GM18507 (cell line): Measurements from ENCODE around the gene KRT35.

Experiments used
- DNase-seq: peaks from one replicate; pipeline ENCODE4 v3.0.0; 2011; ENCODE audit warnings: low read depth; ENCODE audit not compliant: insufficient read length; ENCODE audit errors: extremely low spot score
- FAIRE-seq: peaks from 2 replicates; lab custom pipeline; 2011; peaks lifted over from hg19 to GRCh38; lab: Jason Lieb, UNC

Gene KRT35

DNA sequence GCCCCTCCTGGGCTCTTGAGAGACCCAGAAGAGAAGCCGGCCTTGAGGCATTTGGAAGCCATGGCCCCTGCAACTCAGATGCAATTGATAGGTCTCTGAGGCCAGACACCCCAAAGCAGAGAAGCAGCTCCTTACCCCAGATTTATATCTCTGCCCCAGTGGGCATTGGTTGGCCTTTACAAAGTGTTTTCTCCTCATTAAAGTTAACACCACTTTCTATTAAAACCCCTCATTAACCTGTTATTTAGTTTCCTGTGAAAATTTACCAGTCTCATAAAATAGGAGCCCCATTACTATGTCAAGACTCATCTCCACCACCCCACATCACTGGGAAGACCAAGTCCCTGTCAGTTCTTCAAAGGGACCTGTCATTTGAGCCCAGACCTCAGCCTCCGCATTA is at the start of gene KRT35:
Gene KRT35, minus strand, starts transcription at position 116 of the 400 bp plus-strand sequence. Its CDS starts 54 bp downstream, at position 62.
- FAIRE-seq, result no peak
- DNase-seq, result no peak

DNA sequence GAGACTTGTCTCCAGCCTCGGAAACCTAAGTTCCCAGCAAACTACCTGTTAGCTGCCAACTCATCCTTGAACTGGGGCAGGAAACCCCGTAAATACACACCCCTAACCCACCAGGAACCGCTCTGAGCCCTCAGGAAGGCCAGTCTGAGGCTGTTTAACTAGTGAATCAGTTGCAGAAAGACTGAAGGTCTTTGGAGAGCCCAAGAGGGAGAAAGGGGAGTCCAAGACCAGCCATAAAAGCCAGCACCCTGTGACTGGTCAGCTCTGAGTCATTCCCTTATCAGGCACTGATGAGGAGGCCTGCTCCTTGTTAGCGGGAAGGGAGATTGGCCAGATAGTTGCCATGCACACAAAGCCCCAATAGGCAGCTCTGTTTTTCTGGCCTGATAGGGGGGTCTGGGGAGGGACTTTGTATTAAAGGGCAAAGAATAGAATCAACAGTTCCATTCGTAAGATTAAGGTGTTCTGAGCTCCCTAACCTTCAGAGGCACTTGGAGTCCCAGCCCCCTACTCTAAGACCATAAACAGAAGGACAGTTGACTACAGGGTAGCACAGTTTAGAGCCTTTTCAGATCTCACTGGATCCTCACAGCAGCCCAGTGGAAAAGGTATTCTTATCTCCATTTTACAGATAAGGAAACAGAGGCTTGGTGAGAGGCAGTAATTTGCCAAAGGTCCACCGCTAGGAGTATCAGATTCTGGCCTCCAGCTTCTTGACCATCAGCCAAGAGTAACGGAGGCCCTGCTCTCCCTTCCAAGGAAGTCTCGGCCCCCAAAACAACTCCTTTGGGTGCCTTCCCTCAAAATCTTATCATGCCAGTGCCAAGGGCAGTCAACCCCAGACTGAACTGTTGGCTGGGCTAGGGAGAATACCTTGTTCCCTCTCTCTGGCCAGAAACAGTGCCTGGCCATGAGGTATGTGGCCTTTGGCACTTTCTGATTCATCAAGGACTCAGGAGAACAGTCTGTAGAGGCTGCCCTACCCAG is 49.4 kb upstream of the KRT35 start:
- no peak for FAIRE-seq
- DNase-seq, result no peak

DNA sequence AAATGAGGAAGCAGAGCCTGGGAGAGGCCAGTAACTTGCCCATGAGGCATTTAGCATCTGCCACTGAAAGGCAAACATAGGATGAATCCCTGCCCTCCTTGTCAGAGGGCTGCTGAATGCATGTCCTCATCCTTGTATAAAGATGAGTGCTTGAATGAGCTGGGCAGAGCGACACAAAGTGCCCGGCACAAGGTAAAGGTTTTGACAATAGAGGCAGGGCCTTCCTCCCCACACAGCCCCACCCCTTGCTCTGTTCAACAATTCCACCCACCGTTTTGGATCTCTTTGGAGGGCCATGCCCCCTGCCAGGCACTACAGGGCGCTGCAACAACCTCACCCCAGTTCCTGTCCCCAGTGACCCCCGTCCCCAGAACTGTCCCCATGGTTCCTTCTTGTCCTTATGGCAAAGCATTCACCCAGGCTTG is 48.6 kb upstream of the KRT35 start:
- DNase-seq (no peak), FAIRE-seq (no peak)

DNA sequence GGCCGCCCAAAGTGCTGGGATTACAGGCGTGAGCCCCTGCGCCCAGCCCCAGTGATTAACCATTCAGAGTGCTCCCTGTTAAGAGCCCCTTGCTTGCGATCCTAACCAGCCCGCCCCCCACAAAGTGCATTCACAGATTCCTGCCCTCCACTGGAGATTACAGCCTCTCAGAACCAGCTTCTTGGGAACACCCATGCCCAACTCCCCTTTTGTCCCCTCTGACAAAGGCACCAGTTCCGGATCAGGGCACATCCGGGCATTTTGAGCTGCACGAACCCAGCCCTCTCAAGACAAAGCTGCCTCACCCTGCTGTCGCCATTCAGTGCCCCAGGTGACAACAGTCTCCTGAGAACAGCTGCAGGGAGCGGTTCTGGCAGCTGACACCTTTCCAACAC is 48.0 kb upstream of the KRT35 start:
- no peak for FAIRE-seq
- no peak for DNase-seq

DNA sequence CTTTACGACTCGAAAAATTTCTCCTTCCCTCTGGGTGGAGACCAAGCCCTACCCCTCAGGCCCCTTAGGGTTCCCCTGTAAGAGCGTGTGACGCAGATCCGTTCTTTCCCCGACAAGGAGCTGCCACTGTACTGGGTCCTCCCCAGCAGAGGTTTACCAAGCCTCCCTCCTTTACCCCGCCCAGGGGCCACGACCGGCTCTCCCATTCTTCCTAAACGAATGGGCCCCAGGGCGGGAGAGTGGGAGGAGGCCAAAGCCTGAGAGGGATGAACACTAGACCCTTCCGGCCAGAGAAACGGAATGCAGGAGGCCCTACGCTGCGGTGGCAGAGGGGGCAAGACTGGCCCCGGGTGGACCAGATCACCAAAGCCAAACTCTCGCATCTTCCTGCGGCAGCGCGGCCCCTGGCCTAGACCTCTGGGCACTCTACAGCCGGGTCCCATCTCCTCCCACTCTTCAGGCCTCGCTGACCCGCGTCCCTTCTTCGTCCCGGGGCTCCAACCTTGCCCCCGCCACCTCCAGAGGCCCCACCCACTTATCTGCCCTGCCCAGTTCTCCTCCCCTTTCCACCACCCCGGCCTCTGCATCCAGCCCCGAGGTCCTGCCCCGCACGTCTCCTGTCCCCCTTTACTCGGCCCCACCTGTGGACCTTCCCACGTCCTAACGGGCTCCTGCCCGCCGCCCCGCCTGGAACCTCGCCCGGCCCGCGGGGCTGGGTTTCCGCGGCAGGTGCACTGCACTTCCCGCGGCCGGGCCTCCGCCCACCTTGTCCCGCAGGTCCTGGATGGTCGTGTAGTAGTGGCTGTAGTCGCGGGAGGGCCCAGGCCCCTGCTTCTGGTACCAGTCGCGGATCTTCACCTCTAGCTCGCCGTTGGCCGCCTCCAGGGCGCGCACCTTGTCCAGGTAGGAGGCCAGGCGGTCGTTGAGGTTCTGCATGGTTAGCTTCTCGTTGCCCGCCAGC is 46.4 kb upstream of the KRT35 start:
- FAIRE-seq (no peak), DNase-seq (no peak)

DNA sequence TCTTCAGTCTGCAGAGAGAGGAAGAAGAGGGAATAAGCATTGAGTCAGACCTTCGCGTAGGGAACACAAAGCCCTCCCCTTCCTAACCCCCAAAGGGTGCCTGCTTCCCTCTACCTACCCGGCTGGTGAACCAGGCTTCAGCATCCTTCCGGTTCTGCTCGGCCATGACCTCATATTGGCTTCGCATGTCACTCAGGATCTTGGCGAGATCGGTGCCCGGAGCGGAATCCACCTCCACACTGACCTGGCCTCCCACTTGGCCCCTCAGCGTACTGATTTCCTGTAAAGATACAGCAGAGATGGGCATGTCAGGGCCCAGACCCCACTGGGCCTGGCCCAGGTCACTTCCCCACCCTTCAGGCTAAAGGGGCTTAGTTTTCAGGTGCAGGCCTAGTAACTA is 43.3 kb upstream of the KRT35 start:
- DNase-seq (no peak), FAIRE-seq (no peak)

DNA sequence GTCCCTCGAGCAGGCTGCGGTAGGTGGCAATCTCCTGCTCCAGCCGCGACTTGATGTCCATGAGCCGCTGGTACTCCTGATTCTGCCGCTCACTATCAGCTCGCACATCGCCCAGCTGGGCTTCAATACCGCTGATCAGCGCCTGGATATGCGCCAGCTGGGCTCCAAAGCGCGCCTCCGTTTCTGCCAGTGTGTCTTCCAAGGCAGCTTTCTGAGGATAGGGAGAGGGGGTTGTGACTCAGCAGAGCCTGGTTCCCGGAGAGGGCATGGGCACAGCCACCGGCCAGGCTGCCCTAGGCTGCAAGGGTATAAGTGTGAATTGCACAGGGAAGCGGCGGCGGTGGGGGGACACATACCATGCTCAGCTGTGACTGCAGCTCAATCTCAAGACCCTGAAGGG is 42.8 kb upstream of the KRT35 start:
- no peak for DNase-seq
- FAIRE-seq, result no peak

DNA sequence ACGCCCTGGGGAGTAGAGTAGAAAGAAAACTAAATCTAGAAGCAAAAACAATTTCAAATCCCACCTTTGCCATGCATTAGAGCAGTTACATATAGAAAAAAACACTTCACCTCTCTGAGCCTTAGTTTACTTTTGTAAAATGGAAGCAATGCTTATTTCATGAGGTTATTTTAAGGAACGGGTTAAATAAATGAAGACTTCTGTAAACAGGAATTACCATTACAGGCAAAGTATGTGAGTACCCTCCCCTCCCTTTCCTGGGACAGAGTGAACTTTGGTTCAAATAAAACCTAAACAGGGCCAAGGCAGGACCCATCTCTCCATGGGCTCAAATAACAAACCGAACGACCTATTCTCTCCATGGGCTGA is 42.3 kb upstream of the KRT35 start:
- DNase-seq, result no peak
- FAIRE-seq, result no peak

DNA sequence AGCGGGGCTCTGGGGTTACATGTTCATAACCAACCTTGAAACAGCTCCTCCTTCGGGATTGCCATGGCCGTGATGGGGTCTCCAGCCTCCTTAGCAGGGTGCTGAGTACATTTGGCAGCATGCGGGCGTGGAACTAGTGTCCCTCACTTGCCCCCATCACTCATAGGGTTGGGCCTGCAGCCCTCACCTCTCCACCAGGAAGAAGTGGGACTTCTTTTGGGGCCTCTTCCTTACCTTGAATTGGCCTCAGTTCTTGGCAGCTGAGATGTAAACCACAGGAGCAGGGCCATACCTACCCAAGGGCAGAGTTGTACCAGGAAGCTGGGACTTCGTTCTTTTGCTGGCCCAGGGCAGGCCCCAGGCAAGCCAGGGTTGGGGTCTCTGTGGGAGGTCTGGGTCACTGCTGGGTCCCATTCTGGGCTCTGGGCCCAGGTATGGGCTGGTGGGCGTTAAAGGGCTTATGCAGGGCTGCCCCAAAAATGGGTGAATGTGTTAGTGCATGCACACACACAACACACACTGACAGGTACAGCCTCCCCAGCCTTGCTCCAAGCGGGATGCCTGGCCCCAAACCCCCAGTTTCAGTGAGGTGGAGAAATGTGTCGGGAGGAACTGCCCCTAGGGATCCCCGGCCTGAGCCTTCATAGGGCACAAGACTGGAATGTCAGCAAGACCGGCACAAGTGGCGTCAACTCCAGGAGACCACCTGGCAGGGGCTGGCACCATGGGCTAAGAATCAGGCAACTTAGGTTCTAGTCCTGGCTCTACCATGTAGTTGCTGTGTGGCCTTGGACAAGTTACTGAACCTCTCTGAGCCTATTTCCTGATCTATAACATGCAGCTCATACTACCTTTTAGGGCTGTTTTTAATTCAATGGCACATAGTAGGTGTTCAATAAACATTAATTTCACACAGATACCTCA is 41.6 kb upstream of the KRT35 start:
- DNase-seq (no peak), FAIRE-seq (no peak)

DNA sequence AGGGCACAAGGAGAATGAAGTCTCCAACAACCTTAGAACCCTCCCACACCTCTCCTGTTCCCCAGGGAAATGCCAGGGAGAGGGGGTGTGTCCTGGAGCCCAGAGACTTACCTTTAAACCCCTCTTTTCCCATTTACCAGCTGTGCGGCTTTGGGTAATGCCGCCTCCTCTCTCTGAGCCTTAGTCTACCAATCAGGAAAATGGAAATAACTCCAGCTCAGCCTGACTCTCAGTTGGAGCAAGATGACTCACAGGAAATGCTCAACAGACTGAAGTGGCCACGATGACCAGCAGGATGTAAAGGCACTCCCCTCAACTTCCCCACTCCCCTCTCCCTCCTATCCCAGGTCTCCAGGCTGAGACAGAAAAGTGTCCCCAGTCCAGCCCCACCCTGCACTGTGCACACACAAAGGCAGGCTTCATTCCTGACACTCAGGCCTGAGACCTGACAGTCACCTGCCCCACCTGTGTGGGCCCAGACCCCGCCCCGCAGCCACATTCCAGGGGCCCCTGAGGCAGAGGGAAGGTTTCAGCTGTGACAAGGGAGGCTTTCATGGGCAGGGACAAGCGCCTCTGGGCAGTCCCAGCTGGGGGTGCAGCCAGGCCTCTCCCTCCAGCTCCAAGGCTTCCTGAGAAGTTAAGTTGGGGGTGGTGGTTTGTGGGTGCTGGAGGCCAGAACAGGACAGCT is 40.8 kb upstream of the KRT35 start:
- no peak for FAIRE-seq

DNA sequence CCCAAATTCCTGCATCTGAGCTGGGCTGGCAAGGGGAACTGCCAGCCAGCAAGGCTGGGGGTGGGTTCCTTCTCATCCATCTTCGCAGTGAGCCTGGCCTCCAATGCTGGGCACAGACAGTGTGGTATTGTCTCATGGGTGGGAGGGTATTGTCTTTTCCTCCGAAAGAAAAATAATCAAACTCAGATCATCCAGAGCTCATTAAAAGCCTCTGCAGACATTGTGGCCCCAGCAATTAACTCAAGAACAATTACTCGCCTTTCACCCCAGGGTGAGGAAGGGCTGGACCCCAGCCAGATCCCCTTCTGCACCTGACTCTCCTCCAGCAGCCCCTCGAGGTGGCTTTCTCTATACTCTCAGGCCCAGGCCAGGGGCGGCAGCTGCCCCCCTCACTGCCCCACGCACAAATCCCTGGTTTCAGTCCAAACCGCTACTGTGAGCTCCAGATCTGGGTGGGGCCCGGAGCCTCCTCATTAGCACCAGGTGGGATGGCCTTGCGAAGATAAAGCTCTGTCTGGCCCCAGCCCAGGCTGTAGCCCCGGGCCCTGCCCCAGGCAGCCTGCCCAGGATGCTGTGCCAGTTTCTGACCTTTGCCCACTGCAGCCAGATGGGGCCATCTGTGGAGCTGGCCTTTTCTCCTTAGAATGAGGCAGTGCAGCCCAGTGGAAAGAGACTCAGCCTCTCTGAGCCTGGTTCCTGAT is 40.0 kb upstream of the KRT35 start:
- no peak for FAIRE-seq
- DNase-seq, result no peak

More for the DNA sequence above, 40.8 kb upstream of the KRT35 start:
- DNase-seq, result no peak

DNA sequence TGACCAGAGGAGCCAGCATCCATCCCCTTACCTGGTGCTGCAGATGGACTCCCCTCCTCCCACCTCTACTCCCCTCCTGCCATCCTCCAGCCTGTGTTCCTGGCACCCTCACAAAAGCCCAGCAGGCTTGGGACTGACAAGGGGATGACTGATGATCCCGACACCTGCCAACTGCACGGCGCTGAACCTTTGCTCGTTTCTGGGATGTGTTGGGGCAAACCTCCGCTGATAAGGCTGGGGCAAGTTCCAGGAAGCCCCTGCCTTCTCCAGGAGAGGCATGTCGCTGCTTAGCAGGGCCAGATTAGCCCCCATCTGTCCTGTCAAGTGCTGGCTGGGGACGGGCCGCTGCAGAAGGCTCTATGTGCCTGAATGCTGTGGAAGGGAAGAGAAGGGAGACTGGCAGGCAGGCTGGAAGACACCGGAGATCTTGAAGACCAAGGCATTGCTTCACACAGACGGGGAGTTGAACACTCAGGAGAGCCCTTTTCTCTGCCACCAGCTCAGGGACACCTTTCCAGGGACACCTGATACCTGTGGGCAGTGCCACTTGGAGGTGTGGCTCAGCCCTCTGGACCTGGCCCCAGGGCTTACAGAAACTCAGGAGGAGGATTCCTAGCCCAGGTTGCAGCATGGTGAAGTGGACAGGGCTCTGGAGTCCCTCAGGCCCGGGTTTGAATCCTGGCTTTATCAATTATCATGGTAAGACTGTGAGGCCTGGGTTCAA is 38.7 kb upstream of the KRT35 start:
- no peak for DNase-seq
- no peak for FAIRE-seq

DNA sequence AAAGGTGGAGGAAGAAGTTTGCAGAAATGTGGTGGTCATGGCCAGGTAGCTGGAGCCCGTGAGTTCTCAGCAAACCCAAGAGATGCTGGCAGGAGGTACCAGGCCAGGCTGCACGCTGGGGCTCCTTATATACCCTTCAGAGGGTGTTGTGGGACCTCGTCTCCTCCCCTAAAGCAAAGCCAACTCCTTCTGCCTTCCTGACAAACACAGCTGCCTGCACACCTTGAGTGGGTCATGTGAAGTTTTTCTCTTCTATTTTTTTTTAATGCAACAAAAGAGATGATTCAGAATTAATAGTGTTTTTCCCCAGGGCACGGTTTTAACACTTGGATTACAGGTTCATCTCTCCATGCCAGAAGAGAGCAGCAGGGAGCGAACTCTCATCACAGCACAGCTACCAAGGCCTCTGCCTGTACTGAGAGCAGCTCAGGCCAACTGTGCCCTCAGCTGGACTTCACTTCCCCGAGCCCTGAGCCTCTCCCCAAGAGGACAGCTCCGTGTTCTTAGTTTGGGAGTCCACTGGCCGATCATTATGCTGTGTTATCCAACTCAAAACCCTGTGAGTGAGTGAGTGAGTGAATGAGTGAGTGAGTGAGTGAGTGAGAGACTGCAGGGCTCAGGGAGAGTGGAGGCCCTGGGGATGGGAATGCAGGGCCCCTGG is 38.0 kb upstream of the KRT35 start, which contains the start of gene KRT15:
Gene KRT15, minus strand, starts transcription at position 102 of the 661 bp plus-strand sequence. Its CDS starts 63 bp downstream, at position 39.
- no peak for DNase-seq
- FAIRE-seq, result no peak

DNA sequence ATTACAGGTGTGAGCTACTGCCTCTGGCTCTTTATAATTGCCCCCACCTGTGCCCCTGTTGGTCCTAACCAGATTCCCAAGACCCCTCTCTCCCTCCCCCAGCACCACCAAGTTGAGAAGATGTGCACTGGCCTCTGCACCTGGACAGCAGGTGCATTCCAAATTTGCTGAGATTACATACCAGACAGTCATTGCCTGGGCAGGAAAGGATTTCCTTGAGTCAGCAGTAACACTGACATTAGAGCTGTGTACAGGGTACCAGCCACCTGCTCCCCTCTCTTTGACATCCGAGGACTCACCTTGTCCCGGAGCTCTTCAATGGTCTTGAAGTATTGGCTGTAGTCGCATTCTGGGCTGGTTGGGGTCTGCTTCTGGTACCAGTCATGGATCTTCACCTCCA is 37.1 kb upstream of the KRT35 start:
- FAIRE-seq, result no peak
- DNase-seq, result no peak

DNA sequence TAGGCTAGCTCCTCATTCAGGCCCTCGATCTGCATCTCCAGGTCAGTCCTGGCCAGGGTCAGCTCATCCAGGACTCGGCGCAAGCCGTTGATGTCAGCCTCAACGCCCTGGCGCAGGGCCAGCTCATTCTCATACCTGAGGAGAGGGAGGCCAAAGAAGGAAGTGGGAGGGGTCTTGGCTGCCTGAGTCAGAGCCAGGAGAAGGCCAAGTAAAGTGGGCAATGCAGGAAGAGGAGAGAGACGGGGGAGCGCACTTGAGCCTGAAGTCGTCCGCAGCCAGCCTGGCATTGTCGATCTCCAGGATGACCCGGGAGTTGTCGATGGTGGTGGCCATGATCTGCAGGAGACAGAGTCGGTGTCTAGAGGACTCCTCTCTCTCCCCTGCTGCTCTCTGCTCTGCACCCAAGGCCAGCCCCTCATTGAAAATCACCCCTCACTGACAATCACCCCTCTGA is 35.9 kb upstream of the KRT35 start:
- DNase-seq, result no peak
- no peak for FAIRE-seq

DNA sequence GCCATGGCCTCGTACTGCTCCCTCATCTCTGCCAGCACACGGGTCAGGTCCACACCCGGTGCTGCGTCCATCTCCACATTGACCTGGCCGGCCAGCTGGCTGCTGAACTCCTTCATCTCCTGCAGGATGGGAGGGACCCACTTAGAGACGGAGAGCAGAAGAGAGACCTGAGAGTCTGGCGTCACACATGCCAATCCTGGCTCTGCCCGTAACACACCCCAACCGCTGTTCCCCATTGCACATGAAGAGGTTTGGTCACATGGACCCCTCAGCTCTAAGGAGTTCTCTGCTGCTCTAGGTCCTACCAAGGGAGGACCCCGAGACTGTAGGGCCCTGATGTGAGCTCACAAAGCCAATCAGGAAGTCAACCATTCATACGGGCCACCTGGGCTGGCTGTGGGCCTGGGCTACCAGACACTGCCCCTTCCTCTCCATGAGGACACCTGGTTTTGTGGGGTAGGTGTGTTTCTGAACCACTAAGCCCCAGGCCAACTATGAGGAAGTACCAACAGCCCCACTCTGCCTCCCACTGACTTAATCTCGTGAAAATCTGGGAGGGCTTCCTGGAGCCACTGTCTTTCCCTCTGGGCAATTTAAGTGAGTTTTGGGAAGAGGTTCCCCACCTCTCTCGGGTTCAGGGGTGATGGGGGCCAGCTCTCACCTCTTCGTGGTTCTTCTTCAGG is 35.3 kb upstream of the KRT35 start:
- DNase-seq, result no peak
- FAIRE-seq, result no peak
